CD1c-positive myeloid dendritic cell (primary cell): ENCODE results near the gene REXO2.

Source experiments
- DNase-seq: peaks from one replicate; pipeline ENCODE4 v3.0.0-alpha.2; 2016; ENCODE audit errors: extremely low spot score

REXO2 gene

GRCh38 chr11:114440971-114441763 is 1.9 kb downstream of the REXO2 start:
- no peak for DNase-seq

- no peak for DNase-seq
Observed at GRCh38 chr11:114441921-114442320, 2.7 kb downstream of the REXO2 start.

- DNase-seq, result no peak
Observed at GRCh38 chr11:114442536-114442935, 3.3 kb downstream of the REXO2 start.

GRCh38 chr11:114447444-114447843 is 8.2 kb downstream of the REXO2 start:
- no peak for DNase-seq

GRCh38 chr11:114447892-114448291 is 8.6 kb downstream of the REXO2 start:
- DNase-seq, result no peak

- no peak for DNase-seq
Observed at GRCh38 chr11:114448749-114449482, 9.6 kb downstream of the REXO2 start.

- no peak for DNase-seq
Observed at GRCh38 chr11:114449845-114450244, 10.6 kb downstream of the REXO2 start.

GRCh38 chr11:114452399-114452798 is 13.1 kb downstream of the REXO2 start:
- no peak for DNase-seq

- no peak for DNase-seq
Observed at GRCh38 chr11:114463999-114464398, 24.7 kb downstream of the REXO2 start.

- no peak for DNase-seq
Observed at GRCh38 chr11:114466742-114467141, 27.5 kb downstream of the REXO2 start.

GRCh38 chr11:114472661-114473060 is 33.4 kb downstream of the REXO2 start:
- DNase-seq, result no peak

GRCh38 chr11:114478001-114478410 is 38.7 kb downstream of the REXO2 start:
- DNase-seq, result no peak

- no peak for DNase-seq
Observed at GRCh38 chr11:114478768-114479167, 39.5 kb downstream of the REXO2 start.

GRCh38 chr11:114479331-114479730 is 40.1 kb downstream of the REXO2 start:
- DNase-seq, result no peak

- DNase-seq, result no peak
Observed at GRCh38 chr11:114482114-114482513, 42.8 kb downstream of the REXO2 start.

GRCh38 chr11:114483929-114484328 is 44.7 kb downstream of the REXO2 start:
- DNase-seq, result no peak

GRCh38 chr11:114496915-114497314 is 57.6 kb downstream of the REXO2 start:
- no peak for DNase-seq

GRCh38 chr11:114499756-114500155 is 60.5 kb downstream of the REXO2 start:
- no peak for DNase-seq
